Activated B cell treated with CpG ODN at 0.5 μM for 24 hours (primary cell): ENCODE results near the gene TMEM40. TPM values are rescaled to one million over a fixed set of nuclear protein-coding genes. Genes with fewer than 3 reads are reported as not detected.

Experiments used
- ATAC-seq: fragments of 200-7000 bp; cut with Tn5 transposase; one replicate; pipeline ENCODE4 v1.10.0; 2021; ENCODE audit warnings: low read depth, mild to moderate bottlenecking, moderate library complexity
- CTCF ChIA-PET: fragments of 350-600 bp; sonication (Branson Sonifier 250); formaldehyde crosslinking; loops from one replicate; lab custom pipeline; 2021; ENCODE audit warnings: antibody characterized with exemption; lab: Charles Lee
- POLR2A ChIA-PET: fragments of 350-600 bp; sonication (Branson Sonifier 250); formaldehyde crosslinking; loops from one replicate; lab custom pipeline; 2021; ENCODE audit warnings: antibody characterized with exemption; lab: Charles Lee
- DNase-seq: peaks from one replicate; pipeline ENCODE4 v3.0.0; 2022
- H3K27ac Mint-ChIP-seq: one replicate; pipeline ENCODE4 v1.8.0; 2020; ENCODE audit warnings: mixed read lengths
- H3K27me3 Mint-ChIP-seq: one replicate; pipeline ENCODE4 v1.8.0; 2021; ENCODE audit warnings: mixed read lengths
- H3K36me3 Mint-ChIP-seq: one replicate; pipeline ENCODE4 v1.8.0; 2021; ENCODE audit warnings: low read depth, mixed read lengths
- H3K4me1 Mint-ChIP-seq: one replicate; pipeline ENCODE4 v1.8.0; 2021; ENCODE audit warnings: mixed read lengths
- H3K4me3 Mint-ChIP-seq: one replicate; pipeline ENCODE4 v1.8.0; 2020; ENCODE audit warnings: mild to moderate bottlenecking, mixed read lengths
- H3K9me3 Mint-ChIP-seq: one replicate; pipeline ENCODE4 v1.8.0; 2020; ENCODE audit warnings: mixed read lengths
- CTCF ChIP-seq: fragments of 200-600 bp; IDR thresholded peaks from one replicate; pipeline ENCODE4 v1.8.0; 2022; ENCODE audit warnings: antibody characterized with exemption, mild to moderate bottlenecking
- intact Hi-C: fragments of 100-400 bp; cut with micrococcal nuclease; formaldehyde crosslinking; loops from one replicate; pipeline ENCODE4 v1.15.1; 2024
- total RNA-seq: library from RNA; stranded (reverse); gene quantifications from 2 replicates; pipeline ENCODE4 v1.2.3, GENCODE V29; 2022

TMEM40 gene
- total RNA-seq, 1 donor from 2014 or later = not detected

GRCh38 chr3:12719984-12720898, 38.8 kb downstream of the TMEM40 start:
- no peaks in the 10 kb centered on the region for H3K9me3 Mint-ChIP-seq
- ATAC-seq (peak; percentile 99), DNase-seq (peak; percentile 45)
- CTCF ChIA-PET = interaction anchor here (0.6 to 2.4 kb wide), 11 partner anchors 9 to 1011 kb away, joined by 3 to 6 read pairs (median 4); partner anchors contain the start of gene RAF1
- no peaks in the 10 kb centered on the region for H3K36me3 Mint-ChIP-seq
- peak overlapping the region; percentile 74 for H3K4me3 Mint-ChIP-seq
- H3K4me1 Mint-ChIP-seq = peaks cover 7% of the 10 kb centered on the region
- POLR2A ChIA-PET = interaction anchor here (0.6 to 0.7 kb wide), 3 partner anchors 91 to 1103 kb away, joined by 3 to 9 read pairs (median 3); partner anchors contain the start of gene TSEN2
- peak overlapping the region; percentile 69 for H3K27ac Mint-ChIP-seq
- peak; percentile 93 for TF ChIP-seq CTCF
- peaks cover 3% of the 10 kb centered on the region for H3K27me3 Mint-ChIP-seq
- intact Hi-C loops = loop anchor here (1.0 to 10.0 kb wide), 9 partner anchors 14 to 583 kb away; partner anchors contain the start of genes MKRN2, RAF1, RPL32 and TSEN2

GRCh38 chr3:12719541-12719940, 39.5 kb downstream of the TMEM40 start:
- Mint-ChIP-seq H3K4me3 (peak overlapping the region; percentile 74), H3K27me3 (peaks cover 3% of the 10 kb centered on the region), H3K9me3 (no peaks in the 10 kb centered on the region), H3K4me1 (peaks cover 7% of the 10 kb centered on the region), H3K36me3 (no peaks in the 10 kb centered on the region), H3K27ac (peak overlapping the region; percentile 69)
- no peak for TF ChIP-seq CTCF
- DNase-seq (no peak), ATAC-seq (no peak)
- intact Hi-C loops = no loop called here
- CTCF ChIA-PET = interaction anchor here (0.7 to 2.4 kb wide), 9 partner anchors 11 to 584 kb away, joined by 3 to 6 read pairs (median 4); partner anchors contain the start of gene RAF1
- POLR2A ChIA-PET = interaction anchor here (0.6 to 0.7 kb wide), 2 partner anchors 101 to 235 kb away, joined by 3 read pairs; partner anchors contain the start of gene TSEN2

- no peak overlapping the region for H3K27ac Mint-ChIP-seq
- no peaks in the 10 kb centered on the region for H3K36me3 Mint-ChIP-seq
- no peak for TF ChIP-seq CTCF
- ATAC-seq = no peak
- intact Hi-C loops = no loop called here
- no peak for DNase-seq
- H3K27me3 Mint-ChIP-seq = no peaks in the 10 kb centered on the region
- H3K4me3 Mint-ChIP-seq = no peak overlapping the region
- no peaks in the 10 kb centered on the region for H3K9me3 Mint-ChIP-seq
- peaks cover 7% of the 10 kb centered on the region for H3K4me1 Mint-ChIP-seq
- ChIA-PET CTCF (interaction anchor here (1.1 kb wide), 1 partner anchor 11 kb away, joined by 3 read pairs; no protein-coding TSS in a partner anchor), POLR2A (interaction anchor here (0.7 kb wide), 1 partner anchor 124 kb away, joined by 3 read pairs; no protein-coding TSS in a partner anchor)
These were observed 42.4 kb downstream of the TMEM40 start for GRCh38 chr3:12716605-12717151.

DNA sequence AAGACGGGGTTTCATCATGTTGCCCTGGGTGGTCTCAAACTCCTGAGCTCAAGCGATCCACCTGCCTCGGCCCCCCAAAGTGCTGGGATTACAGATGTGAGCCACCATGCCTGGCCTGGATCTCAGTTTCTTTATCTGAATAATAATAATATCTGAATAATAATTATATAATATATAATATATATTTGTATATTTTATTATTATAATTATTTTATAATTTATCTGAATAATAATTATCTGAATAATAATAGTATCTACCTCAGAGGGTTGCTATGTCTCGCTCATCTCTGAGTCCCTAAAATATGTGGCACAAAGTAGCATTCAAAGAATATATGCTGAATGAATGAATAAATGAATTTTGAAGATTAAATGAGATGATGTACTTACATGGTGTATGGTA, 44.8 kb downstream of the TMEM40 start:
- DNase-seq (no peak), ATAC-seq (no peak)
- CTCF ChIA-PET = no interaction called here
- POLR2A ChIA-PET = no interaction called here
- Mint-ChIP-seq H3K27me3 (no peaks in the 10 kb centered on the region), H3K4me1 (no peaks in the 10 kb centered on the region), H3K27ac (no peak overlapping the region), H3K9me3 (no peaks in the 10 kb centered on the region), H3K36me3 (no peaks in the 10 kb centered on the region), H3K4me3 (no peak overlapping the region)
- TF ChIP-seq CTCF = no peak
- intact Hi-C loops = no loop called here

DNA sequence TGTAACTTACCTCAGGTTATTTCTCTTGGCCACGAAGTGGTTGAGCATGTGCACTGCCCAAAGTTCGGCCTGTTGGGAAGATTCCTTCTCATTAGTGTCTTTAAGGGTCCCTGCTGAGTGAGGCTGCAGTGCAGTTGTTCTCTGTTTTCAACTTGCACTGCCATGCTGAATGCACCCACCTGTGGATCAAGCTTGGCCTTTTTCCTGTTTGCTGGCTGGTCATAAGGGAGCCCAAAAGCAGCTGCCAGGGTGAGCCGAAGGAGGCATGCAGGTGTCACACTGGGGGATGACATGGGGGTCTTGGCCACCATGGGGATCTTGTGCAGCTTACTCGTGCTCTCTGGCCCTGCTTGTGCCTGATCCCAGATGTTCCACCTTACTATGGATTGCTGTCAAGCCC, 49.0 kb downstream of the TMEM40 start:
- ATAC-seq (no peak), DNase-seq (no peak)
- H3K4me3 Mint-ChIP-seq = no peak overlapping the region
- CTCF ChIA-PET = no interaction called here
- TF ChIP-seq CTCF = no peak
- no peaks in the 10 kb centered on the region for H3K9me3 Mint-ChIP-seq
- no peak overlapping the region for H3K27ac Mint-ChIP-seq
- POLR2A ChIA-PET = interaction anchor here (0.9 kb wide), 1 partner anchor 22 kb away, joined by 3 read pairs; no protein-coding TSS in a partner anchor
- intact Hi-C loops = no loop called here
- no peaks in the 10 kb centered on the region for H3K4me1 Mint-ChIP-seq
- H3K36me3 Mint-ChIP-seq = no peaks in the 10 kb centered on the region
- H3K27me3 Mint-ChIP-seq = peaks cover 3% of the 10 kb centered on the region
